ENCODE results near the gene BACH1. TPM values are rescaled to one million over a fixed set of nuclear protein-coding genes. Genes with fewer than 3 reads are reported as not detected.

BACH1 gene
- total RNA-seq, 1 donor from 2014 or later = 27.3 TPM

- DNase-seq (ENCODE audit: low read depth, low spot score) = no peak
Measured at GRCh38 chr21:29290240-29290639, 8.5 kb upstream of the BACH1 start.

GRCh38 chr21:29293495-29293894 lies 5.2 kb upstream of the BACH1 start:
- no peak for DNase-seq (ENCODE audit: low read depth, low spot score)

GRCh38 chr21:29295066-29295650 lies 3.6 kb upstream of the BACH1 start:
- no peak for DNase-seq (ENCODE audit: low read depth, low spot score)

- no peak for DNase-seq (ENCODE audit: low read depth, low spot score)
Measured at GRCh38 chr21:29296446-29296845, 2.3 kb upstream of the BACH1 start.

- no peak for DNase-seq (ENCODE audit: low read depth, low spot score)
Measured at GRCh38 chr21:29297483-29298347, 1.0 kb upstream of the BACH1 start.

GRCh38 chr21:29299046-29299915 lies 559 bp downstream of the BACH1 start:
- DNase-seq (ENCODE audit: low read depth, low spot score) = no peak

- DNase-seq (ENCODE audit: low read depth, low spot score) = no peak
Measured at GRCh38 chr21:29299916-29300806, 1.4 kb downstream of the BACH1 start.

- no peak for DNase-seq (ENCODE audit: low read depth, low spot score)
Measured at GRCh38 chr21:29300807-29301138, 2.1 kb downstream of the BACH1 start.

GRCh38 chr21:29301691-29302090 lies 3.0 kb downstream of the BACH1 start:
- no peak for DNase-seq (ENCODE audit: low read depth, low spot score)

GRCh38 chr21:29302359-29302875 lies 3.7 kb downstream of the BACH1 start:
- DNase-seq (ENCODE audit: low read depth, low spot score) = no peak

- DNase-seq (ENCODE audit: low read depth, low spot score) = no peak
Measured at GRCh38 chr21:29303288-29303687, 4.6 kb downstream of the BACH1 start.

GRCh38 chr21:29304597-29304996 lies 5.9 kb downstream of the BACH1 start:
- DNase-seq (ENCODE audit: low read depth, low spot score) = no peak

GRCh38 chr21:29305068-29305467 lies 6.3 kb downstream of the BACH1 start:
- no peak for DNase-seq (ENCODE audit: low read depth, low spot score)

- DNase-seq (ENCODE audit: low read depth, low spot score) = no peak
Measured at GRCh38 chr21:29305561-29305960, 6.8 kb downstream of the BACH1 start.

- no peak for DNase-seq (ENCODE audit: low read depth, low spot score)
Measured at GRCh38 chr21:29306920-29307319, 8.2 kb downstream of the BACH1 start.

GRCh38 chr21:29307718-29308455 lies 9.2 kb downstream of the BACH1 start:
- no peak for DNase-seq (ENCODE audit: low read depth, low spot score)

- DNase-seq (ENCODE audit: low read depth, low spot score) = no peak
Measured at GRCh38 chr21:29308456-29308783, 9.7 kb downstream of the BACH1 start.

- no peak for DNase-seq (ENCODE audit: low read depth, low spot score)
Measured at GRCh38 chr21:29309703-29310102, 11.0 kb downstream of the BACH1 start.

GRCh38 chr21:29311802-29312201 lies 13.1 kb downstream of the BACH1 start:
- no peak for DNase-seq (ENCODE audit: low read depth, low spot score)

GRCh38 chr21:29312981-29313380 lies 14.3 kb downstream of the BACH1 start:
- no peak for DNase-seq (ENCODE audit: low read depth, low spot score)
